Muscle of arm (tissue), 12 donors: ENCODE measurements around the gene CDCP1. TPM values are rescaled to one million over a fixed set of nuclear protein-coding genes. Genes with fewer than 3 reads are reported as not detected.
"Not testable (repeated sequence)": the region's sequence is repeated elsewhere in the genome, so short reads cannot be mapped to it uniquely, and the experiment has no call there.

ENCODE experiments used
- DNase-seq: peaks from one replicate; pipeline ENCODE4 v3.0.0-alpha.2; 2013
- polyA plus RNA-seq, 12 donors: library from polyadenylated mRNA; unstranded; fragments of 120-200 nt; gene quantifications; one replicate each; pipeline ENCODE4 v1.2.1, GENCODE V29; 2013; ENCODE audit not compliant: insufficient read length in 12 of 12

The CDCP1 gene
- polyA plus RNA-seq, 12 donors = 0.15 to 7.5 (median 0.48) TPM; not detected in 2

- no peak for DNase-seq
Observed at GRCh38 chr3:45084820-45085816, 61.1 kb downstream of the CDCP1 start.

- DNase-seq = no peak
Observed at GRCh38 chr3:45084361-45084760, 61.8 kb downstream of the CDCP1 start.

- DNase-seq = no peak
Observed at GRCh38 chr3:45083023-45083422, 63.2 kb downstream of the CDCP1 start.

GRCh38 chr3:45082142-45082538 lies 64.0 kb downstream of the CDCP1 start:
- DNase-seq = peak; percentile 22

DNA sequence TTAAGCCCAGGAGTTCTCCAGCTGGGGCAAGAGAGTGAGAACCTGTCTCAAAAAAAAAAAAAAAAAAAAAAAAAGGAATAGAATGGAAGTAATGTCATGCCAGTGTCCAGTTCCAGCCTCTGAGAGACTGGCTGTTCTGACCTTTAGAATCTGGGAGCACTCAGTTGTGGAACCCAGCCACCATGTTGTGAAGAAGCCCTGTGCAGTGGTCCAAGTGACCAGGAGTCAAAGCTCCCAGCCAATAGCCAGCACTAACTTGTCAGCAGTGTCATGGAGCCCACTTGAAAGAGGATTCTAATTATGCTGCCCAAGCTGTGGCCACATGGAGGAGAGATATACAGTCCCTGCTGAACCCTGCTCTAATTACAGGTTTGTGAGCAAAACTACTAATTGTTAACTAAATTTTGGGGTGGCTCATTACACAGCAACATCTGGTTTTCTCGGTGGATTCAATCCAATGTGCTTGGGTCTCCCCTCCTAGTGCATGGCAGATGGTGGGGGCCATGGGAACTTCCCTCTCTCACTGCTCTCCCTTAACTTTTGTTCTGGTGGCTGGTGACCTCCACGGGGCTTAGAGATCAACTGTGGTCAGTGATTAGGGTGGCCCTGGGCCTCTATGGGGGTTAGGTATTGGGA lies 64.6 kb downstream of the CDCP1 start:
- no peak for DNase-seq

GRCh38 chr3:45080824-45081223 lies 65.4 kb downstream of the CDCP1 start:
- no peak for DNase-seq

DNA sequence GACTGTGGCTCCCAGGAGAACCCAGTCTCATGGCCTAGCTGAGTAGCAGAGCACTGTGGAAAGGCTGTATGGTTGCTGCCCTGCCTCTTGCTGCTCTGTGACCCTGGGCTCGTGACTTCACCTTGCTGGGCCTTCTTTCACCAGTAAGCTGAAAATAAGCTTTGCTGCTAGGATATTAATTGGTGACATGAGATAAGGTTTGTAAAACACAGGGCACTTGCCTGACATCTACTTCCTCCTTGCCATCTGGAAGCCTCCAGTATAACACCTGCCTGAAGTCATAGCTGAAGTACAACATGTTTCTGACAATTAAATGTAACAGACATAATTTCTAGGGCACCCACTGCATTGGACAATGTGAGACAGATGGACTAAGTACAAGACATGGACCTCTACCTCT lies 66.5 kb downstream of the CDCP1 start:
- DNase-seq = no peak

DNA sequence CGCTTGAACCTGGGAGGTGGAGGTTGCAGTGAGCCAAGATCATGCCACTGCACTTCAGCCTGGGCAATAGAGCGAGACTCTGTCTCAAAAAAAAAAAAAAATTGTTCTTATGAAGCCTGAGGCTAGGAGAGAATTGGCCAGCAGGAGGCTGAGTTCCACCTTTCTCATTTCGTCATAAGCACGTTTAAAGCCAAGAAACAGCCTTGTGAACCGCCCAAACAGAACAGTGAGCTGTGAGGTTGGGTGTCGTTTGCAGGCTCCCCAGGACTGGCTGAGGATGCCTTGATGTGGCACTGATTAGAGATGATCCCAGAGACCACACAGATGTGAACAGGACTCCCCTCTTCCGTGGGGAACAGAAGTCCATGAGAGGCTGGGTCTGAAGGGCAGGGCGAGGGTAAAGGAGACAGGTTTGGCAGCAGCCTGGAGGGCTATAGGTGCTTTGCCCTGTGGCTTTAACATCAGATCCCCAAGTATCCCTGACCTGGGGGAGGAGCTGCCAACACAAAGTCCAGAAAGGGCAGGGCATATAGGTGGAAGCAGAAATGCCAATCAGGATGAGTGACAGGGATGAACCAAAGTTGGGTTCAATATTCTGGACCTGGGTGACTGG lies 67.2 kb downstream of the CDCP1 start:
- DNase-seq = no peak

DNA sequence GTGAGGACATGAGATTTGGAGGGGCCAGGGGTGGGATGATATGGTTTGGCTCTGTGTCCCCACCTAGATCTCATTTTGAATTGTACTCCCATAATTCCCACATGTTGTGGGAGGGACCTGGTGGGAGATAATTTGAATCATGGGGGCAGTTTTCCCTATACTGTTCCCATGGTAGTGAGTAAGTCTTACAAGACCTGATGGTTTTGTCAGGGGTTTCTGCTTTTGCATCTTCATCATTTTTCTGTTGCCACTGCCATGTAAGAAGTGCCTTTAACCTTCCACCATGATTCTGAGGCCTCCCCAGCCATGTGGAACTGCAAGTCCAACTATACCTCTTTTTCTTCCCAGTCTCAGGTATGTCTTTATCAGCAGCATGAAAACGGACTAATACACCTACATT lies 67.9 kb downstream of the CDCP1 start:
- not testable (repeated sequence) for DNase-seq

GRCh38 chr3:45075821-45076625 lies 70.2 kb downstream of the CDCP1 start:
- no peak for DNase-seq

- no peak for DNase-seq
Observed at GRCh38 chr3:45071075-45071474, 75.1 kb downstream of the CDCP1 start.

DNA sequence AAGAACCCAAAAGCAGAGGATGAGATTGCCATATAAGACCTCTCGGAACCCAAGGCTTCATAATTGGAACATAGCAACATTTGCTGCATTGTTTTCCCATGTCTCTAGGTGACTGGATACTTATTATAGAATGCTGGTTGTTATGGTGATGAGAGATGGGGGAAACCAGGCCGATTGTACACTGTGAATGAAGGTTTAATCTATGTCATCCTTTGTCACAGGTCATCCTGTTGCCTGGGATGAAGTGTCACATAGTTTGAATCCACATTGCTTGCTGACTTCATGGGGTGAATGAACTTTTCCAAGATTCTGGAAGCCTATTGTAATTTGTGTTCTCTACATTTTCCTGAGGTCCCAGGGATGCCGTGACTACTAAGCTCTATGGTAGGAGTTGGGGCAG lies 78.2 kb downstream of the CDCP1 start:
- DNase-seq = no peak

DNA sequence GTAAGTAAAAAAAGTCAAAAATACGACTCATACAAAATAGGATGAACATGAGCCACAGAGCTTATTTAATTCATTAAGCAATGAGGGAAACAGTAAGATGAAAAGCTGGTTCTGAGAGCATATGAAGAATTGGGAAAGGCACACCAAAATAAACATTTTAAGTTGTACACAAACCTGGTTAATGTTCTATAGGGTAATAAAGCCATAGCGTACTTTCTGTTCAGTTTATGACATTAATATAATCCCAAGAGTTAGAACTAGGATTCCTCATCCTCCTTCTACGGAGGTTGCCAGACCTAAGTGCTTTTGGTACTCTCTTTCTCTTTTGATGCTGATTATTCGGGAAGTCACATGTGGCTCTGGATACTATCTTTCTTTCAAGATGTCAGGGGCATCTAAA lies 78.7 kb downstream of the CDCP1 start:
- no peak for DNase-seq

DNA sequence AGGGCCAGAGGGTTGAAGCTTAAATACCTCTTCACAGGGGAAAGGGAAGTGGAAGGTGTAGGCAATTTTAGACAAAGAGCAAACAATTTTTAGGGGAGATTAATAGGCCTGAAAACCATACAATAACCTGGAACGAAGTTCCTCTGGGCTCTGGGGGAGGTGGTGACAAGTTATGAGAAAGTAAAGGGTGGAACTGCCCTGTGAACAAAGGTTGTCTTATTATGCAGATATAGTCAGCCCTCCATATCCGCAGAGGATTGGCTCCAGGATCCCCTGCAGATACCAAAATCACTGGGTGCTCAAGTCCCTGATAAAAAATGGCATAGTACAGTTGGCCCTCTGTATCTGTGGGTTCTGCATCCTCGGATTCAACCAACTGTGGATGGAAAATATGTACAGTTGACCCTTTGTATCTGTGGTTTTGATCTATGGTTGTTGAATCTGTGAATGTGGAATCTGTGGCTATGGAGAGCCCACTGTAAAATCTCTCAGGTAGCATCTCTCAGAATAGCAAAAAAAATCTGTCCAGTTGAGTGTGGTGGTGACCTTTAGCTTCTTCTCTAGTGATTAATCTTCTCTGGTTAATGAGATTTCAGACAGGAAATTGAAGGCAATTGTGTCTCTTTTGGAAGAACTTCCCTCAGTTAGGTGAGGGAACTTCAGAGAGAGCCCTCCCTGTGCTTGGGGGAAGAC lies 79.9 kb downstream of the CDCP1 start:
- DNase-seq = no peak

- no peak for DNase-seq
Observed at GRCh38 chr3:45065373-45065720, 80.8 kb downstream of the CDCP1 start.

DNA sequence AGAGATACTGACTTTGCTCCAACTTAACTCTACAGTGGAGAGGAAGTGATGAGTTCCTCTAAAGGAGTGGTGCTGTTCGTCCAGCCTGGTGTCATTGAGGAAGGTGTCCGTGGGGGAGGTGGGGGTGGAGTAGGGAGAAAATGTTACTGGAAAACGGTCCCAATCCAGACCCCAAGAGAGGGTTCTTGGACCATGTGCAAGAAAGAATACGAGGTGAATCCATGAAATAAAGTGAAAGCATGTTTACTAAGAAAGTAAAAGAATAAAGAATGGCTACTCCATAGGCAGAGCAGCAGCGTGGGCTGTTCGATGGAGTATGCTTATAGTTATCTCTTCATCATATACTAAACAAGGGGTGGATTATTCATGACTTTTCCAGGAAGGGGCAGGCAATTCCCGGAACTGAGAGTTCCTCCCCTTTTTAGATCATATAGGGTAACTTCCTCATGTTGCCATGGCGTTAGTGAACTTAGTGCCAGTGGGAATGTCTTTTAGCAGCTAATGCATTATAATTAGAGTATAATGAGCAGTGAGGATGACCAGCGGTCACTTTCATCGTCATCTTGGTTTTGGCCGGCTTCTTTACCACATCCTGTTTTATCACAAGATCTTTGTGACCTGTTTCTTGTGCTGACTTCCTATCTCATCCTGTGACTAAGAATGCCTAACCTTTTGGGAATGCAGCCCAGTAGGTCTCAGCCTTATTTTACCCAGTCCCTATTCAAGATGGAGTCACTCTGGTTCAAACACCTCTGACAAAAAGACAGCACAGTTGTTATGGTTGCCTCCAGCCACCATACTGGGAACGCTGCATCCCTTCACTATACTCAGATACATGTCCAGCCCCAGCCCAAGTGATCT lies 81.4 kb downstream of the CDCP1 start:
- no peak for DNase-seq

- no peak for DNase-seq
Observed at GRCh38 chr3:45062697-45063070, 83.5 kb downstream of the CDCP1 start.

GRCh38 chr3:45060165-45060892 lies 85.8 kb downstream of the CDCP1 start:
- DNase-seq = no peak

DNA sequence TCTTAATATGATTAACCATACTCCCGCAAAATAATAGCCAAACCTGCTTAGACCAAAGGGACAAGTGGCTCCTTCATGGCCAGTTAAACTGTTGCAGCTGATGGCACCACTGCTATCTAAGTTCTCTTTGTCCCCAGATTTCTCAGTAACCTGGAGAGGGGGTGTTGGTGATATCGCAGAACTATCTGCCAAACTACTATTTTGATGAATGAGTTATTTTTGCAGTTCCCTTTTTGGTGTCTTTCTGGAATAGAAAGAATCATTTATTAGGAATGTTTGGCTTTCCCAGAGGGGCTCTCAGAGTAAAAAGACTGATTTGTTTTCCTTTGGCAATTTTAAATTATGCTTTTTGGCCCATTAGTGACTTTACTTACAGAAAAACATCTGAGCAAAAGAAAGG lies 87.0 kb downstream of the CDCP1 start:
- no peak for DNase-seq

DNA sequence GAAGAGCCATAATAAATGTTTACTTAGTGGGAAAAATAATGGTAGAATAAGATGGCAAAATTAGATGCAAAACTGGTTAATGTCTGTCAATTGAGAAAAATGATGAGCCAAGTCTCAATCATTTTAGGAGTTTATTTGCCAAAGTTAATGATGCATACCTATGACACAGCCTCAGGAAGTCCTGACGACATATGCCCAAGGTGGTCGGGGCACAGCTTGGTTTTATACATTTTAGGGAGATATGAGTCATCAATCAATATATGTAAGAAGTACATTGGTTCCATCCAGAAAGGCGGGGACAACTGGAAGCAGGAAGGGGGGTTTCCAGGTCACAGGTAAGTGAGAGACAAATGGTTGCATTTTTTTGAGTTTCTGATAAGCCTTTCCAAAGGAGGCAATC lies 88.6 kb downstream of the CDCP1 start:
- DNase-seq = no peak
